GM21717 (cell line): ENCODE measurements around the gene ATAD3B.
"Not testable (repeated sequence)": the region's sequence is repeated elsewhere in the genome, so short reads cannot be mapped to it uniquely, and the experiment has no call there.

Experiments used
- ATAC-seq: cut with Tn5 transposase; IDR thresholded peaks from one replicate; pipeline ENCODE4 v1.9.1; 2021; ENCODE audit warnings: mild to moderate bottlenecking, moderate library complexity; ENCODE audit not compliant: unreplicated experiment

ATAD3B gene

GRCh38 chr1:1509465-1509850, 37.9 kb downstream of the ATAD3B start:
- not testable (repeated sequence) for ATAC-seq

GRCh38 chr1:1510912-1511532, 39.5 kb downstream of the ATAD3B start:
- ATAC-seq: no peak

- peak; percentile 68 for ATAC-seq
Observed at GRCh38 chr1:1511533-1512285, 40.1 kb downstream of the ATAD3B start, which contains the start of gene ATAD3A. Gene ATAD3A (plus strand): TSS chr1:1512162. CDS start chr1:1512269, 107 bp downstream.

GRCh38 chr1:1512425-1512824, 40.9 kb downstream of the ATAD3B start:
- not testable (repeated sequence) for ATAC-seq

- not testable (repeated sequence) for ATAC-seq
Observed at GRCh38 chr1:1513675-1514074, 42.1 kb downstream of the ATAD3B start.

- ATAC-seq: not testable (repeated sequence)
Observed at GRCh38 chr1:1514376-1514775, 42.8 kb downstream of the ATAD3B start.

GRCh38 chr1:1516923-1517322, 45.4 kb downstream of the ATAD3B start:
- not testable (repeated sequence) for ATAC-seq

GRCh38 chr1:1517973-1518620, 46.5 kb downstream of the ATAD3B start:
- no peak for ATAC-seq

- ATAC-seq: not testable (repeated sequence)
Observed at GRCh38 chr1:1518621-1519007, 47.0 kb downstream of the ATAD3B start.

- ATAC-seq: not testable (repeated sequence)
Observed at GRCh38 chr1:1519805-1520505, 48.4 kb downstream of the ATAD3B start.

GRCh38 chr1:1521331-1521730, 49.8 kb downstream of the ATAD3B start:
- ATAC-seq: no peak

- not testable (repeated sequence) for ATAC-seq
Observed at GRCh38 chr1:1522536-1522935, 51.0 kb downstream of the ATAD3B start.

GRCh38 chr1:1523226-1523625, 51.7 kb downstream of the ATAD3B start:
- ATAC-seq: not testable (repeated sequence)

GRCh38 chr1:1523651-1524050, 52.1 kb downstream of the ATAD3B start:
- not testable (repeated sequence) for ATAC-seq

- ATAC-seq: not testable (repeated sequence)
Observed at GRCh38 chr1:1524750-1525383, 53.3 kb downstream of the ATAD3B start.

- not testable (repeated sequence) for ATAC-seq
Observed at GRCh38 chr1:1526476-1526875, 54.9 kb downstream of the ATAD3B start.

GRCh38 chr1:1527092-1527816, 55.7 kb downstream of the ATAD3B start:
- ATAC-seq: no peak

- no peak for ATAC-seq
Observed at GRCh38 chr1:1528301-1529267, 57.0 kb downstream of the ATAD3B start.

- no peak for ATAC-seq
Observed at GRCh38 chr1:1529321-1529720, 57.8 kb downstream of the ATAD3B start.
